ENCODE results near the gene KLRD1. TPM values are rescaled to one million over a fixed set of nuclear protein-coding genes. Genes with fewer than 3 reads are reported as not detected.
"Not testable (repeated sequence)": the region's sequence is repeated elsewhere in the genome, so short reads cannot be mapped to it uniquely, and the experiment has no call there.

KLRD1 gene
- 4.8 TPM for total RNA-seq

GRCh38 chr12:10307630-10308029 lies at the start of gene KLRD1:
Gene KLRD1, plus strand, starts transcription at chr12:10307870. Its CDS starts 208 bp downstream, at chr12:10308078.
- DNase-seq (ENCODE audit: low spot score) (no peak), ATAC-seq (no peak)
- intact Hi-C loops (cut with DNase I), result no loop called here

- intact Hi-C loops (cut with DNase I), result no loop called here
- ATAC-seq (no peak), DNase-seq (ENCODE audit: low spot score) (no peak)
Measured at GRCh38 chr12:10260927-10261326, 46.7 kb upstream of the KLRD1 start.

GRCh38 chr12:10268037-10268436 lies 39.6 kb upstream of the KLRD1 start:
- intact Hi-C loops (cut with DNase I), result no loop called here
- DNase-seq (ENCODE audit: low spot score) (no peak), ATAC-seq (no peak)

- ATAC-seq, result no peak
- DNase-seq (ENCODE audit: low spot score), result no peak
- intact Hi-C loops (cut with DNase I), result no loop called here
Measured at GRCh38 chr12:10272467-10272866, 35.2 kb upstream of the KLRD1 start.

GRCh38 chr12:10276774-10277173 lies 30.9 kb upstream of the KLRD1 start:
- intact Hi-C loops (cut with DNase I), result no loop called here
- no peak for ATAC-seq
- DNase-seq (ENCODE audit: low spot score), result no peak

- ATAC-seq, result no peak
- intact Hi-C loops (cut with DNase I), result no loop called here
- DNase-seq (ENCODE audit: low spot score), result no peak
Measured at GRCh38 chr12:10278104-10278503, 29.6 kb upstream of the KLRD1 start.

GRCh38 chr12:10279937-10280336 lies 27.7 kb upstream of the KLRD1 start:
- no peak for DNase-seq (ENCODE audit: low spot score)
- intact Hi-C loops (cut with DNase I), result no loop called here
- no peak for ATAC-seq

GRCh38 chr12:10283027-10283426 lies 24.6 kb upstream of the KLRD1 start:
- DNase-seq (ENCODE audit: low spot score) (no peak), ATAC-seq (no peak)
- intact Hi-C loops (cut with DNase I), result no loop called here

GRCh38 chr12:10285919-10286318 lies 21.8 kb upstream of the KLRD1 start:
- ATAC-seq, result no peak
- intact Hi-C loops (cut with DNase I), result no loop called here
- no peak for DNase-seq (ENCODE audit: low spot score)

GRCh38 chr12:10289005-10289754 lies 18.5 kb upstream of the KLRD1 start:
- ATAC-seq, result no peak
- intact Hi-C loops (cut with DNase I), result no loop called here
- no peak for DNase-seq (ENCODE audit: low spot score)

- DNase-seq (ENCODE audit: low spot score), result no peak
- intact Hi-C loops (cut with DNase I), result no loop called here
- ATAC-seq, result no peak
Measured at GRCh38 chr12:10291030-10291429, 16.6 kb upstream of the KLRD1 start.

GRCh38 chr12:10293151-10293550 lies 14.5 kb upstream of the KLRD1 start:
- no peak for ATAC-seq

GRCh38 chr12:10293570-10294227 lies 14.0 kb upstream of the KLRD1 start:
- no peak for ATAC-seq
- intact Hi-C loops (cut with DNase I), result no loop called here
- DNase-seq (ENCODE audit: low spot score), result no peak

More at GRCh38 chr12:10293151-10293550, 14.5 kb upstream of the KLRD1 start:
- intact Hi-C loops (cut with DNase I), result no loop called here
- no peak for DNase-seq (ENCODE audit: low spot score)

GRCh38 chr12:10301103-10301502 lies 6.6 kb upstream of the KLRD1 start:
- no peak for ATAC-seq
- intact Hi-C loops (cut with DNase I), result no loop called here
- DNase-seq (ENCODE audit: low spot score), result no peak

GRCh38 chr12:10304161-10304574 lies 3.5 kb upstream of the KLRD1 start:
- intact Hi-C loops (cut with DNase I), result no loop called here
- DNase-seq (ENCODE audit: low spot score) (no peak), ATAC-seq (no peak)

GRCh38 chr12:10305411-10305810 lies 2.3 kb upstream of the KLRD1 start:
- DNase-seq (ENCODE audit: low spot score) (no peak), ATAC-seq (no peak)
- intact Hi-C loops (cut with DNase I), result no loop called here

- intact Hi-C loops (cut with DNase I), result no loop called here
- no peak for ATAC-seq
- no peak for DNase-seq (ENCODE audit: low spot score)
Measured at GRCh38 chr12:10310926-10311720, 3.5 kb downstream of the KLRD1 start.

- no peak for DNase-seq (ENCODE audit: low spot score)
- intact Hi-C loops (cut with DNase I), result no loop called here
- ATAC-seq, result no peak
Measured at GRCh38 chr12:10319388-10319787, 11.7 kb downstream of the KLRD1 start.

- DNase-seq (ENCODE audit: low spot score), result no peak
- intact Hi-C loops (cut with DNase I), result loop anchor here (10.0 kb wide), 1 partner anchor 244 kb away; no protein-coding TSS in a partner anchor
- no peak for ATAC-seq
Measured at GRCh38 chr12:10320643-10321042, 13.0 kb downstream of the KLRD1 start.

- intact Hi-C loops (cut with DNase I), result loop anchor here (10.0 kb wide), 1 partner anchor 236 kb away; no protein-coding TSS in a partner anchor
- DNase-seq (ENCODE audit: low spot score); ATAC-seq: not testable (repeated sequence)
Measured at GRCh38 chr12:10328691-10329090, 21.0 kb downstream of the KLRD1 start.
